Trophoblast cell (in vitro differentiated cells and primary cell): Measurements from ENCODE around the gene PTGIR.

Source experiments
- DNase-seq, 2 donors: peaks; one replicate each; pipeline ENCODE4 v3.0.0-alpha.2; 2016
- H2AFZ ChIP-seq: 2 replicates; pipeline ENCODE4 v1.6.1; 2013; ENCODE audit warnings: low read length, moderate library complexity, mild to moderate bottlenecking; ENCODE audit not compliant: insufficient read depth, poor library complexity
- H2AK5ac ChIP-seq: 2 replicates; pipeline ENCODE4 v1.6.1; 2013; ENCODE audit warnings: mild to moderate bottlenecking, low read length
- H2BK120ac ChIP-seq: 2 replicates; pipeline ENCODE4 v1.6.1; 2013; ENCODE audit warnings: low read length, mild to moderate bottlenecking, moderate library complexity; ENCODE audit not compliant: insufficient read depth, poor library complexity
- H2BK12ac ChIP-seq: 2 replicates; pipeline ENCODE4 v1.6.1; 2013; ENCODE audit warnings: mild to moderate bottlenecking, low read length, moderate library complexity
- H2BK5ac ChIP-seq: 2 replicates; pipeline ENCODE4 v1.6.1; 2013; ENCODE audit warnings: low read length, low read depth, moderate library complexity, mild to moderate bottlenecking; ENCODE audit not compliant: poor library complexity
- H3K14ac ChIP-seq: 2 replicates; pipeline ENCODE4 v1.6.1; 2013; ENCODE audit warnings: mild to moderate bottlenecking, low read length
- H3K18ac ChIP-seq: 2 replicates; pipeline ENCODE4 v1.6.1; 2013; ENCODE audit warnings: mild to moderate bottlenecking, low read length
- H3K23ac ChIP-seq: 2 replicates; pipeline ENCODE4 v1.6.1; 2013; ENCODE audit warnings: low read length
- H3K27ac ChIP-seq: 2 replicates; pipeline ENCODE4 v1.5.1; 2013; ENCODE audit warnings: low read depth, mild to moderate bottlenecking, inconsistent platforms, low read length, moderate library complexity
- H3K27me3 ChIP-seq: 2 replicates; pipeline ENCODE4 v1.6.1; 2013; ENCODE audit warnings: inconsistent platforms, mild to moderate bottlenecking, low read length, moderate library complexity; ENCODE audit not compliant: insufficient read depth
- H3K36me3 ChIP-seq, 2 experiments: 1 replicate in 1 of 2; 2 replicates in 1 of 2; pipeline ENCODE4 v1.6.1; 2013; ENCODE audit warnings: low read length in 2 of 2, mild to moderate bottlenecking in 2 of 2, moderate library complexity in 1 of 2; ENCODE audit not compliant: insufficient read depth in 2 of 2, control insufficient read depth in 1 of 2
- H3K4ac ChIP-seq: 2 replicates; pipeline ENCODE4 v1.6.1; 2013; ENCODE audit warnings: low read depth, mild to moderate bottlenecking, low read length, moderate library complexity
- H3K4me1 ChIP-seq, 2 experiments: 1 replicate in 1 of 2; 2 replicates in 1 of 2; pipeline ENCODE4 v1.6.1; 2013; ENCODE audit warnings: low read length in 2 of 2, mild to moderate bottlenecking in 2 of 2, moderate library complexity in 1 of 2; ENCODE audit not compliant: insufficient read depth in 2 of 2, control insufficient read depth in 1 of 2
- H3K4me2 ChIP-seq: 2 replicates; pipeline ENCODE4 v1.6.1; 2013; ENCODE audit warnings: inconsistent platforms, mild to moderate bottlenecking, low read length, moderate library complexity
- H3K4me3 ChIP-seq: 2 replicates; pipeline ENCODE4 v1.5.1; 2013; ENCODE audit warnings: mild to moderate bottlenecking, low read depth, low read length, inconsistent platforms
- H3K79me1 ChIP-seq: one replicate; pipeline ENCODE4 v1.6.1; 2013; ENCODE audit warnings: low read length
- H3K79me2 ChIP-seq: 2 replicates; pipeline ENCODE4 v1.6.1; 2013; ENCODE audit warnings: low read length, mild to moderate bottlenecking; ENCODE audit not compliant: control insufficient read depth, insufficient read depth, poor library complexity
- H3K9ac ChIP-seq: 2 replicates; pipeline ENCODE4 v1.6.1; 2013; ENCODE audit warnings: mild to moderate bottlenecking, low read length
- H3K9me3 ChIP-seq: 2 replicates; pipeline ENCODE4 v1.6.1; 2013; ENCODE audit warnings: low read depth, mild to moderate bottlenecking, control low read depth, inconsistent platforms, low read length; ENCODE audit not compliant: insufficient read depth
- H4K12ac ChIP-seq: 2 replicates; pipeline ENCODE4 v1.6.1; 2013; ENCODE audit warnings: low read depth, mild to moderate bottlenecking, low read length, moderate library complexity
- H4K8ac ChIP-seq: 2 replicates; pipeline ENCODE4 v1.6.1; 2013; ENCODE audit warnings: low read depth, mild to moderate bottlenecking, low read length, moderate library complexity
- H4K91ac ChIP-seq: one replicate; pipeline ENCODE4 v1.6.1; 2013; ENCODE audit warnings: low read depth, mild to moderate bottlenecking, low read length, moderate library complexity
- WGBS: extraction: QIAGEN DNeasy Blood & Tissue Kit; methylation state at CpG from one replicate; pipeline ENCODE4 v1.1.7; 2013; ENCODE audit warnings: missing lambda C conversion rate; ENCODE audit not compliant: insufficient read length, insufficient coverage; ENCODE audit errors: extremely low coverage; 5-methylcytosine and 5-hydroxymethylcytosine counted together

PTGIR gene

DNA sequence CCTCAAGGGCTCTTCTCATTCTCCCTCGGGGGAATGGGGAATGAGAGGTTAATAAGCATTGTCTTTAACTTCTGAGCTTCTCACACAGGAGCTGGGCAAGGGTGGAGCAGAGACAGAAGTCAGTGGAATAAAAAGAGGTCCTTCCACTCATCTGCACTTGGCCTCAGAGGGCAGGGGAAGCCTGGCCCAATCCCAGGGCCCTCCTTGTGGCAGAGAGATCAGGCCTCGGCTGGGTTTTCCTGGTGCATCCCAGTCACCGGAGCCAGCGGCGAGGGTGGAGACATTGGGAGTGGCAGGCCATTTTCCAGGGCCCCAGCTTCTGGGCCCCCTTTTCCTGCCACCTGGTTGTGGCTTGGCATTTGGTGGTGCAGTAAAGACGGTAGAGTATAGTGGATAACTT lies 13.1 kb downstream of the PTGIR start:
- Histone ChIP-seq H3K18ac (no peak overlapping the region), H3K9ac (no peak overlapping the region), H3K79me2 (no peaks in the 10 kb centered on the region), H2AK5ac (no peak overlapping the region), H4K12ac (no peak overlapping the region), H3K23ac (no peak overlapping the region), H2BK5ac (no peak overlapping the region), H3K9me3 (no peaks in the 10 kb centered on the region), H3K79me1 (no peaks in the 10 kb centered on the region), H3K4me1 (no peaks in the 10 kb centered on the region), H3K4me3 (no peak overlapping the region), H3K14ac (no peak overlapping the region), H3K4ac (no peak overlapping the region), H4K8ac (no peak overlapping the region), H3K27me3 (no peaks in the 10 kb centered on the region), H2BK12ac (no peak overlapping the region), H2AFZ (no peak overlapping the region), H3K27ac (no peak overlapping the region), H4K91ac (no peak overlapping the region), H3K4me2 (no peak overlapping the region), H2BK120ac (no peak overlapping the region), H3K36me3 (peaks cover 42 to 43% of the 10 kb centered on the region in 2 experiments)
- whole genome bisulfite sequencing: no CpG with 5 or more reads among the region's 6 CpGs
- no peak for DNase-seq

DNA sequence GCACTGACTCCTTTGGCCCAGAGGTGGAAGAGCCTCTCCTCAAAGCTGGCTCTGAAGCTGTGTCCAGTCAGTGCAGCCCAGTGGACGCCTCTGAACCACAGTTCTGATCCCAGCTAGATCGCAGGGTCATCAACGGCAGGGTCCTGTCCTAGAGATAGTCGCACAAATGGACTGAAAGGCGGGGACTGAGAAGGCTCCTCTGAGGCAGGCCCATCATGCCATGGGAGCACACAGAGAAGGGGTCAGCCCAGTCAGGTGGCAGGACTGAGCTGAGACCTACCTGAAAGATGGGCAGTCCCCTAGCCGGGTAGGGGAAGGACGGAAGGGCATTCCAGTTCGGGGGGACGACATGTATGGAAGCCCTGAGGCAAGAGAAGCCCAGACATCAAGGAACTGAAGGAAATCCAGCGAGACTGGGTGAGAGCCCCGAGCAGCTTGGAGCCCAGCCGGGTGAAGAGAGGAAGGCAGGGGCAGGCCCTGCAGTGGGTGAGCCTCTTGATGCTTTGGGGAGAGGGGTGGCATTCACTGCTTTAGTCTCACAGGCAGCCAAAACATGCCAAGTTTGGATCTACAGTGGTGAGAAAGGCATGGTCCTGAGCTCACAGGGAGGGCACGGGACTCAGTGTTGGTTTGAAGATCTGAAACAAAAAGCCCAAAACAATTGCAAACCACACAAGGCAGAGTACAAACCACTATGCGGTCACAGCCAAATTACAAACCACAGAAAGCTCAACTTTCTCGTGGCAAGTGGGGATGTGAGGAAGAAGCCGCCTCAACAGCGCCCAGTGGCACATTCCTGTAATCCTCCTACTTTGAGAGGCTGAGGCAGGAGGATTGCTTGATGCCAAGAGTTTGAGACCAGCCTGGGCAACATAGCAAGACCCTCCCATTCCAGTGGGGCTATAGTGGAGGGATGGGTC lies 13.8 kb downstream of the PTGIR start:
- H3K27me3 ChIP-seq: no peaks in the 10 kb centered on the region
- no peak overlapping the region for H2AFZ ChIP-seq
- H4K12ac ChIP-seq: no peak overlapping the region
- H4K91ac ChIP-seq: no peak overlapping the region
- no peak overlapping the region for H3K27ac ChIP-seq
- DNase-seq: no peak
- peaks cover 46 to 49% of the 10 kb centered on the region in 2 experiments for H3K36me3 ChIP-seq
- H2AK5ac ChIP-seq: no peak overlapping the region
- no peak overlapping the region for H3K23ac ChIP-seq
- whole genome bisulfite sequencing: no CpG with 5 or more reads among the region's 17 CpGs
- no peak overlapping the region for H2BK120ac ChIP-seq
- H4K8ac ChIP-seq: no peak overlapping the region
- no peak overlapping the region for H3K14ac ChIP-seq
- no peak overlapping the region for H2BK5ac ChIP-seq
- H3K18ac ChIP-seq: no peak overlapping the region
- H3K4ac ChIP-seq: no peak overlapping the region
- H3K79me2 ChIP-seq: no peaks in the 10 kb centered on the region
- H3K4me2 ChIP-seq: no peak overlapping the region
- H3K4me1 ChIP-seq: no peaks in the 10 kb centered on the region
- H3K79me1 ChIP-seq: no peaks in the 10 kb centered on the region
- no peak overlapping the region for H2BK12ac ChIP-seq
- no peak overlapping the region for H3K9ac ChIP-seq
- H3K9me3 ChIP-seq: no peaks in the 10 kb centered on the region
- no peak overlapping the region for H3K4me3 ChIP-seq

- Histone ChIP-seq H2BK5ac (no peak overlapping the region), H3K9me3 (no peaks in the 10 kb centered on the region), H3K18ac (no peak overlapping the region), H3K79me2 (no peaks in the 10 kb centered on the region), H4K12ac (no peak overlapping the region), H2AK5ac (no peak overlapping the region), H3K27ac (no peak overlapping the region), H2AFZ (no peak overlapping the region), H4K8ac (no peak overlapping the region), H3K27me3 (no peaks in the 10 kb centered on the region), H3K4ac (no peak overlapping the region), H2BK120ac (no peak overlapping the region), H3K14ac (no peak overlapping the region), H4K91ac (no peak overlapping the region), H3K4me1 (no peaks in the 10 kb centered on the region), H3K4me3 (no peak overlapping the region), H3K4me2 (no peak overlapping the region), H3K9ac (no peak overlapping the region), H2BK12ac (no peak overlapping the region), H3K79me1 (no peaks in the 10 kb centered on the region), H3K36me3 (peaks cover 53 to 57% of the 10 kb centered on the region in 2 experiments), H3K23ac (no peak overlapping the region)
- DNase-seq: no peak
- WGBS: no CpG with 5 or more reads among the region's 5 CpGs
These were observed 14.5 kb downstream of the PTGIR start for GRCh38 chr19:46610413-46610775.

DNA sequence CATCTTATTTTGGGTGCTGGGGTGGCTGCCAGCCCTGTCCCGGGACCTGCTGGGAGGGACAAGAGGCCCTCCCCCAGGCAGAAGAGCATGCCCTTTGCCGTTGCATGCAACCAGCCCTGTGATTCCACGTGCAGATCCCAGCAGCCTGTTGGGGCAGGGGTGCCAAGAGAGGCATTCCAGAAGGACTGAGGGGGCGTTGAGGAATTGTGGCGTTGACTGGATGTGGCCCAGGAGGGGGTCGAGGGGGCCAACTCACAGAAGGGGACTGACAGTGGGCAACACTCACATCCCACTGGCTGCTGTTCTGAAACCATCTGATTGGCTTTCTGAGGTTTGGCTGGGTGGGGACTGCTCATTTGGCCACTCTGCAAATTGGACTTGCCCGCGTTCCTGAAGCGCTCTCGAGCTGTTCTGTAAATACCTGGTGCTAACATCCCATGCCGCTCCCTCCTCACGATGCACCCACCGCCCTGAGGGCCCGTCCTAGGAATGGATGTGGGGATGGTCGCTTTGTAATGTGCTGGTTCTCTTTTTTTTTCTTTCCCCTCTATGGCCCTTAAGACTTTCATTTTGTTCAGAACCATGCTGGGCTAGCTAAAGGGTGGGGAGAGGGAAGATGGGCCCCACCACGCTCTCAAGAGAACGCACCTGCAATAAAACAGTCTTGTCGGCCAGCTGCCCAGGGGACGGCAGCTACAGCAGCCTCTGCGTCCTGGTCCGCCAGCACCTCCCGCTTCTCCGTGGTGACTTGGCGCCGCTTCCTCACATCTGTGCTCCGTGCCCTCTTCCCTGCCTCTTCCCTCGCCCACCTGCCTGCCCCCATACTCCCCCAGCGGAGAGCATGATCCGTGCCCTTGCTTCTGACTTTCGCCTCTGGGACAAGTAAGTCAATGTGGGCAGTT lies 15.1 kb downstream of the PTGIR start:
- Histone ChIP-seq H2BK120ac (no peak overlapping the region), H3K14ac (no peak overlapping the region), H2AK5ac (no peak overlapping the region), H3K9me3 (no peaks in the 10 kb centered on the region), H4K12ac (no peak overlapping the region), H3K4me3 (no peak overlapping the region), H3K4me2 (no peak overlapping the region), H4K8ac (no peak overlapping the region), H2BK5ac (no peak overlapping the region), H2BK12ac (no peak overlapping the region), H3K27ac (no peak overlapping the region), H3K36me3 (peaks cover 59% of the 10 kb centered on the region in 2 experiments), H3K4ac (no peak overlapping the region), H3K9ac (no peak overlapping the region), H3K4me1 (no peaks in the 10 kb centered on the region), H2AFZ (no peak overlapping the region), H3K27me3 (no peaks in the 10 kb centered on the region), H3K79me1 (no peaks in the 10 kb centered on the region), H3K23ac (no peak overlapping the region), H4K91ac (no peak overlapping the region), H3K18ac (no peak overlapping the region), H3K79me2 (no peaks in the 10 kb centered on the region)
- WGBS: no CpG with 5 or more reads among the region's 30 CpGs
- no peak for DNase-seq
